ENCODE data around the gene IL21.
A peak's percentile ranks its signal among the peaks of the same experiment; 100 is the strongest.
"Not testable (repeated sequence)": the region's sequence is repeated elsewhere in the genome, so short reads cannot be mapped to it uniquely, and the experiment has no call there.

IL21 gene

GRCh38 chr4:122603156-122603574 is 17.7 kb downstream of the IL21 start:
- Histone ChIP-seq H3K4me1 (ENCODE audit: control insufficient read depth, insufficient read depth, low read length) (peaks cover 3% of the 10 kb centered on the region), H3K36me3 (ENCODE audit: control insufficient read depth, insufficient read depth, low read length, severe bottlenecking) (no peaks in the 10 kb centered on the region), H3K9ac (ENCODE audit: low read length) (no peak overlapping the region), H3K27me3 (replicated peaks; ENCODE audit: control insufficient read depth, insufficient read depth, low read length) (no peaks in the 10 kb centered on the region), H3K9me3 (ENCODE audit: control insufficient read depth, low read length) (no peaks in the 10 kb centered on the region), H3K4me3 (ENCODE audit: low read length) (no peak overlapping the region)
- DNase-seq (ENCODE audit: low read depth): no peak

GRCh38 chr4:122602277-122603142 is 18.4 kb downstream of the IL21 start:
- H3K4me1 ChIP-seq (ENCODE audit: control insufficient read depth, insufficient read depth, low read length): peaks cover 3% of the 10 kb centered on the region
- H3K27me3 ChIP-seq (replicated peaks; ENCODE audit: control insufficient read depth, insufficient read depth, low read length): no peaks in the 10 kb centered on the region
- H3K36me3 ChIP-seq (ENCODE audit: control insufficient read depth, insufficient read depth, low read length, severe bottlenecking): no peaks in the 10 kb centered on the region
- DNase-seq (ENCODE audit: low read depth): peak; percentile 72
- H3K9me3 ChIP-seq (ENCODE audit: control insufficient read depth, low read length): no peaks in the 10 kb centered on the region
- no peak overlapping the region for H3K9ac ChIP-seq (ENCODE audit: low read length)
- no peak overlapping the region for H3K4me3 ChIP-seq (ENCODE audit: low read length)

DNA sequence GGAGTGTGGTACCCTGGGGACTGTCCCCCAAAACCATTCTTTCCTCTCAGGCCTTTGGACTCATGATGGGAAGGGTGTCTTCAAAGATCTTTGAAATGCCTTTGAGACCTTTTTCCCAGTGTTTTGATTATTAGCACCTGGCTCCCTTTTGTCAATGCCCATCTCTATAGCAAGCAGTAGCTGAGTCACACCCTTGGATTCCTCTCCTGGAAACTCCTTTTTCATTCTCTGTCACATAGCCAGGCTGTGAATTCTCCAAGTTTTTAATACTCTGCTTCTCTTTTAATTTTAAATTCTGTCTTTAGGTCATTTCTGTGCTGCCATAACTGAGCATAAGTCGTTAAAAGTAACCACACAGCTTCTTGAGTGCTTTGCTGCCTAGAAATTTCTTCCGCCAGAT is 29.7 kb downstream of the IL21 start:
- Histone ChIP-seq H3K9me3 (ENCODE audit: control insufficient read depth, low read length) (no peaks in the 10 kb centered on the region), H3K27me3 (replicated peaks; ENCODE audit: control insufficient read depth, insufficient read depth, low read length) (no peaks in the 10 kb centered on the region), H3K36me3 (ENCODE audit: control insufficient read depth, insufficient read depth, low read length, severe bottlenecking) (no peaks in the 10 kb centered on the region), H3K9ac (ENCODE audit: low read length) (no peak overlapping the region), H3K4me3 (ENCODE audit: low read length) (no peak overlapping the region), H3K4me1 (ENCODE audit: control insufficient read depth, insufficient read depth, low read length) (peaks cover 26% of the 10 kb centered on the region)
- no peak for DNase-seq (ENCODE audit: low read depth)

DNA sequence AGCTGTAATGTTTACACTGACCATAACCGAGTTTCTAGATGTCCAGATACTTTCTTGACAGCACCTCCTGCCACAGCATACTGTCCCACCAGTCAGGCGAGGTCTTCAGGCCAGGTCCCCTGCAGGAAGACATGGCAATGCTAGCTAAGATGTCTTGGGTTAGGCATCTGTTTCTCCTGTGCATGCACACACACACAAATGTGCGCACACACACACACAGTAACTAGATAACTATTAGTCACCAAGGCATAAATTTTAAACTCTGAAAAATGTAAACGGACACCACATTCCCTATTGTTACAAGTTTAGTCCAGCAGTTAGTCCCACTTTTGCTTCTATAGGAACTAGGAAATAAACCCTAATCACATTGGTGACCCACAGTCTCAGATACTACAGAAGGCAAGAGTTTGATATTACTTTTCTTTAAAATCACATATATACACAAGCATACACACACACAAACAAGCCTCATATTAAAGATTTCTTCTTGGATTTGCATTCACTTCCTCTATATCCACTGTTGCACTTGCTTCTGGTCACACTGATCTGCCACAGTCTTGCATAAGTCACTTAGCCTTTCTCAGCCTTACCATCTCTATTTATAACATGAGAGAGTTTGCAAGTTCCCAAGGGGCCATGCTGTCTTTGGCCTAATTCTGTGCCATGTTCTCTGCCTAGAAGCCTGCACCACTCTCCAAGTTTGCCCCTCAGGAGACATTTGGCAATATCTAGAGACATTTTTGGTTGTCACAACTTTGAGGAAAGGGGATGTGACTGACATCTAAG is 32.2 kb downstream of the IL21 start:
- H3K4me1 ChIP-seq (ENCODE audit: control insufficient read depth, insufficient read depth, low read length): peaks cover 46% of the 10 kb centered on the region
- no peaks in the 10 kb centered on the region for H3K36me3 ChIP-seq (ENCODE audit: control insufficient read depth, insufficient read depth, low read length, severe bottlenecking)
- DNase-seq (ENCODE audit: low read depth): peak; percentile 38
- no peaks in the 10 kb centered on the region for H3K9me3 ChIP-seq (ENCODE audit: control insufficient read depth, low read length)
- H3K4me3 ChIP-seq (ENCODE audit: low read length): no peak overlapping the region
- no peaks in the 10 kb centered on the region for H3K27me3 ChIP-seq (replicated peaks; ENCODE audit: control insufficient read depth, insufficient read depth, low read length)
- no peak overlapping the region for H3K9ac ChIP-seq (ENCODE audit: low read length)

- peaks cover 38% of the 10 kb centered on the region for H3K4me1 ChIP-seq (ENCODE audit: control insufficient read depth, insufficient read depth, low read length)
- H3K4me3 ChIP-seq (ENCODE audit: low read length): peak overlapping the region; percentile 65
- no peaks in the 10 kb centered on the region for H3K9me3 ChIP-seq (ENCODE audit: control insufficient read depth, low read length)
- no peaks in the 10 kb centered on the region for H3K36me3 ChIP-seq (ENCODE audit: control insufficient read depth, insufficient read depth, low read length, severe bottlenecking)
- peak overlapping the region; percentile 53 for H3K9ac ChIP-seq (ENCODE audit: low read length)
- no peaks in the 10 kb centered on the region for H3K27me3 ChIP-seq (replicated peaks; ENCODE audit: control insufficient read depth, insufficient read depth, low read length)
- DNase-seq (ENCODE audit: low read depth): peak; percentile 79
Measured at GRCh38 chr4:122584519-122584918, 36.3 kb downstream of the IL21 start.

- Histone ChIP-seq H3K36me3 (ENCODE audit: control insufficient read depth, insufficient read depth, low read length, severe bottlenecking) (no peaks in the 10 kb centered on the region), H3K9ac (ENCODE audit: low read length) (peak overlapping the region; percentile 53), H3K4me3 (ENCODE audit: low read length) (peak overlapping the region; percentile 65), H3K9me3 (ENCODE audit: control insufficient read depth, low read length) (no peaks in the 10 kb centered on the region), H3K4me1 (ENCODE audit: control insufficient read depth, insufficient read depth, low read length) (peaks cover 32% of the 10 kb centered on the region), H3K27me3 (replicated peaks; ENCODE audit: control insufficient read depth, insufficient read depth, low read length) (no peaks in the 10 kb centered on the region)
- DNase-seq (ENCODE audit: low read depth): peak; percentile 75
Measured at GRCh38 chr4:122583906-122584305, 37.0 kb downstream of the IL21 start.

- Histone ChIP-seq H3K4me1 (ENCODE audit: control insufficient read depth, insufficient read depth, low read length) (no peaks in the 10 kb centered on the region), H3K4me3 (ENCODE audit: low read length) (no peak overlapping the region), H3K36me3 (ENCODE audit: control insufficient read depth, insufficient read depth, low read length, severe bottlenecking) (no peaks in the 10 kb centered on the region), H3K9me3 (ENCODE audit: control insufficient read depth, low read length) (no peaks in the 10 kb centered on the region), H3K9ac (ENCODE audit: low read length) (no peak overlapping the region), H3K27me3 (replicated peaks; ENCODE audit: control insufficient read depth, insufficient read depth, low read length) (no peaks in the 10 kb centered on the region)
- peak; percentile 72 for DNase-seq (ENCODE audit: low read depth)
Measured at GRCh38 chr4:122577808-122578781, 42.8 kb downstream of the IL21 start.

GRCh38 chr4:122577189-122577553 is 43.7 kb downstream of the IL21 start:
- DNase-seq (ENCODE audit: low read depth): no peak
- Histone ChIP-seq H3K4me3 (ENCODE audit: low read length) (no peak overlapping the region), H3K9me3 (ENCODE audit: control insufficient read depth, low read length) (no peaks in the 10 kb centered on the region), H3K4me1 (ENCODE audit: control insufficient read depth, insufficient read depth, low read length) (no peaks in the 10 kb centered on the region), H3K27me3 (replicated peaks; ENCODE audit: control insufficient read depth, insufficient read depth, low read length) (no peaks in the 10 kb centered on the region), H3K9ac (ENCODE audit: low read length) (no peak overlapping the region), H3K36me3 (ENCODE audit: control insufficient read depth, insufficient read depth, low read length, severe bottlenecking) (no peaks in the 10 kb centered on the region)

- H3K9me3 ChIP-seq (ENCODE audit: control insufficient read depth, low read length): no peaks in the 10 kb centered on the region
Measured at GRCh38 chr4:122576261-122577188, 44.3 kb downstream of the IL21 start.

DNA sequence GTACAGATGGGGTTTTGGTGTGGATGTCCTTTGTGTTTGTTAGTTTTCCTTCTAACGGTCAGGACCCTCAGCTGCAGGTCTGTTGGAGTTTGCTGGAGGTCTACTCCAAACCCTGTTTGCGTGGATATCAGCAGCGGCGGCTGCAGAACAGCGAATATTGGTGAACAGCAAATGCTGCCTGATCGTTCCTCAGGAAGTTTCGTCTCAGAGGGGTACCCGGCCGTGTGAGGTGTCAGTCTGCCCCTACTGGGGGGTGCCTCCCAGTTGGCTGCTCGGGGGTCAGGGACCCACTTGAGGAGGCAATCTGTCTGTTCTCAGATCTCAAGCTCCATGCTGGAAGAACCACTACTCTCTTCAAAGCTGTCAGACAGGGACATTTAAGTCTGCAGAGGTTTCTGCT is 46.5 kb downstream of the IL21 start:
- H3K4me1 ChIP-seq (ENCODE audit: control insufficient read depth, insufficient read depth, low read length); H3K36me3 ChIP-seq (ENCODE audit: control insufficient read depth, insufficient read depth, low read length, severe bottlenecking); H3K9me3 ChIP-seq (ENCODE audit: control insufficient read depth, low read length); DNase-seq (ENCODE audit: low read depth); H3K9ac ChIP-seq (ENCODE audit: low read length); H3K4me3 ChIP-seq (ENCODE audit: low read length); H3K27me3 ChIP-seq (replicated peaks; ENCODE audit: control insufficient read depth, insufficient read depth, low read length): not testable (repeated sequence)

More at GRCh38 chr4:122576261-122577188, 44.3 kb downstream of the IL21 start:
- H3K36me3 ChIP-seq (ENCODE audit: control insufficient read depth, insufficient read depth, low read length, severe bottlenecking): no peaks in the 10 kb centered on the region
- no peaks in the 10 kb centered on the region for H3K27me3 ChIP-seq (replicated peaks; ENCODE audit: control insufficient read depth, insufficient read depth, low read length)
- no peaks in the 10 kb centered on the region for H3K4me1 ChIP-seq (ENCODE audit: control insufficient read depth, insufficient read depth, low read length)
- no peak overlapping the region for H3K4me3 ChIP-seq (ENCODE audit: low read length)
- H3K9ac ChIP-seq (ENCODE audit: low read length): peak overlapping the region; percentile 37
- peak; percentile 67 for DNase-seq (ENCODE audit: low read depth)

Measured in adipocyte (in vitro differentiated cells).